NCI-H146 treated with DMSO at 0.1 percent for 48 hours (cell line): Measurements from ENCODE around the gene KRTAP5-6.
"Not testable (repeated sequence)": the region's sequence is repeated elsewhere in the genome, so short reads cannot be mapped to it uniquely, and the experiment has no call there.

Source experiments
- DNase-seq: peaks from one replicate; lab custom pipeline; 2025; ENCODE audit not compliant: unreplicated experiment; lab: John Stamatoyannopoulos, UW

The KRTAP5-6 gene

DNA sequence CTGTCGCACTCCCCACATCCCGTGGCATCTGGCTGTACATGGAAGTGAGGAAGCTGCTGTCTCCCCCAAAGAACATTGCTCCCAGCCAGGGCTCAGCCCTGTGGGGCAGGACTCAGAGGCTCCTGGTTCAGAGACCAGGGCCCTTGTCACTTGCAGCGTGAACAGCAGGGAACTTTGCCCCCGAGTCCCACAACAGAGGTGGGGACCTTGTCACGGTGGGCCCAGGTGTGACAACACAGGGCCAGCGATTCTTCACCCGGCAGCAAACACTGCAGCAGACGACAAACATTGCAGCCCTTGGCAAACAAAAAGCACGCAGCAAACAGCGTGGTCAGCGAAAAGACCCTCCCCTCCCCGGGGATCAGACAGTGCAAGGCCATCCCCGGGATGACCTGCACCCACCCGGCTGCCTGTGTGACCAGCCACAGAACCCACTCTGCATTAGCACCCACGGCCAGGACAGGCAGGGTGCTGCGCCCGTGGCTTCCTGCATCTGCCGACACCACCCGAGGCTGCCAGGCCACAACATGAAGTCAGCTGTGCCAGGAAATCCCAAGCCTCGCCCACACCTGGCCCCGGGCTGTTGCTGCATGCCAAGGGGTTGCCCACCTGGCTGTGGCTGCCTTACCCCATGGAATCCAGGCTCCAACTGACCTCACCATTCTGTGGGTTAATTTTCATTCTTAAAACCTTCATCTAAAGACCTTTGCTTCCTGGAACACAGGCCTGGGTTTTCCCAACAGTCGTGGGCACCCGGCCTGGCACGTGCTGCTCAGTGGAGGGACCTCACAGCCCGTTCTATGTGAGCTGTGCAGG is 35.3 kb upstream of the KRTAP5-6 start:
- not testable (repeated sequence) for DNase-seq

DNA sequence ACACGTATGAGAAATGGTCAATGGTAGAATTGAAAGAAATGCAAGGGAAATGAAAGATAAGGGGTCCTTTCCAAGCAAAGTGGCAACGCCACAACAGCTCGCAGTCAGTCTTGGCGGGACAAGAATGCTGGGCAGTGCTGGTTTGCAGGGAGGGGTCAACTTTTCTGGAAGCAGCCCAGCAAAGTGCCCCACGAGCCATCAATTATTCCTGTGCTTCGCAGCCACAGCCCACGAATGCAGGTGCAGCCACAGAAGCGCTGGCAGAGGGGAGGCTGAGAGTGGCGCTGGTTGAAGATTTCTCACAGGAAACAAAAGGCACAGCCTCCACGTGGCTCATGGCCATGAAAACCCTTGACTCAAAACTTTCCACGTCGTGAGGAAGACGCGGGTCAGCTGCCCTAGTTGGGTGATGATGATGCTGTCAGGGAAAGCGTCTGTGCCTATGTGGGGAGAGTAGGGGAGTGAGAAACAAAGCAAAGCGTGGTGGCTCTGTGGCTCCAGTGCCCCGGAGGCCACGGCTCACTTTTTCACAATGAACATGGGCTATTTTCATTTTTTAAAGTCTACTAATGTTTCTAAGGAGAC is 34.2 kb upstream of the KRTAP5-6 start:
- DNase-seq = not testable (repeated sequence)

DNA sequence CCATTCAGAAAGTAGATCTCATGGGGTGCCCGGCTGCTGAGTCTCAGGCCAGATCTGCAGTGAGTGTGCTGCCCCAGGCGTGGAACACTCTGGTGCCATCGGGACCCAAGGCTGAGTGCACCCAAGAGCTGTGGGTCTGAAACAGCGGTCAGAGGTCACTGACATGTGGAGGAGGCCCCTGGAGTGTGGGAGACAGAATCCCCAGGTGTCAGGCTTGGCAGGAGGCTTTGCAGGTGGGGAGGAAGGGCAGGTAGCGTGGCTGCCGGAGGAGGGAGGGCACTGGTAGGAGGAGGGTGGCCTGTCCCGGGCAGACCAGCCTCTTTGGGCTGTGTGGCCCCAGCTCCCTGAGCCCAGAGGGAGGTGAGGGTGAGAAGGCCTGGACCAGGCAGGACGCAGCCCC is 31.7 kb upstream of the KRTAP5-6 start:
- DNase-seq = no peak

DNA sequence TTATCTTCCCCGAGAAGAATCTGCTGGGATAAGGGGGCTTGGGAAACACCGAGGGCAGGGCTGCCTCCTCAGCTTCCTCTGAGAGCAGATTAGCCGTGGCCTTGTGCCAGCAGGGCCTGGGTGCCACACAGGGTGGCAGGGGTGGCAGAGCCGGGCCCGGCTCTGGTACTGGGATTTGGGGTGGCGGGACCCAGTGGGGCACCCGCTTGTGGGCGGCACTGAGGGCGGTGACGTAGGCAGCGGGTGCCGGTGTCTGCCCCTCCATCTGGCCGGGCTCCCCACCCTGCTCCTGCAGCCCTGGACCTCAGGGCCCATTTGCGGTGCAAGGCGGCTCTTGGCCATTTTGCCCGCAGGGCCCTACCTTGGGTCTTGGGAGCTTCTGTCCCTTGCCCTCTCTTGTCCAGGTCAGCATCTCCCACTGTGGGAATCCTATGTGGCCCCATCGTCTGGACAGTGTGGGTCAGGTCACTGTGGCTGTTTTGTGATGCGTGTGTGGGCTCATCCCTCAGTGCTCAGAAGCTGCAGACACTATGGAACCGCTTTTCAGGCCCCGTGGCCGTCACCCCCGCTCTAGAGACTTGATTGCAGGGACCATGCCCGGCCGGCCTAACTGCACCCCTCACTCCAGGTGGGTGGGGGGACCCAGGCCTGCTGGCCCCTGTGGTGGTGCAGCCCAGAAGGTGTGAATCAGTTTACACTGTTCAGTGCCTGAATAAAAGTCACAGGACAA is 29.7 kb upstream of the KRTAP5-6 start:
- no peak for DNase-seq

DNA sequence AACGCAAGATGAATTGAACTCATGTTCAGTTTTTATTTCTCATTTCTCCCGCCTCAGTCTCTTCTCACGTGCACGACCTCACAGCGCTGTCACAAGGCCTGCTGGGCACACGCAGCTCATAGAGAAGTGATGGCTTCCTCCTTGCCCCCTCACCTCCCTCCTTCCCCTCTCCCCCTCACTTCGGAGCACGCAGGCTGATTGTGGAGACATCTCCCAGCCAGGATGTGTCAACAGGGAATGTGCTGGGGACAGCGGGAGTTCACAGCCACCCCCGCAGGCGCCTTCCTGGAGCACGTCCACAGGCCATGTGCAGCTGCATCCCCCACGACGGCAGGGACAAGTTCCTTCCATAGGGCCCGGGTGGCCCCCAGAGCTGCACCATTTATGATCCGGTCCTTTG is 29.1 kb upstream of the KRTAP5-6 start:
- DNase-seq = no peak

DNA sequence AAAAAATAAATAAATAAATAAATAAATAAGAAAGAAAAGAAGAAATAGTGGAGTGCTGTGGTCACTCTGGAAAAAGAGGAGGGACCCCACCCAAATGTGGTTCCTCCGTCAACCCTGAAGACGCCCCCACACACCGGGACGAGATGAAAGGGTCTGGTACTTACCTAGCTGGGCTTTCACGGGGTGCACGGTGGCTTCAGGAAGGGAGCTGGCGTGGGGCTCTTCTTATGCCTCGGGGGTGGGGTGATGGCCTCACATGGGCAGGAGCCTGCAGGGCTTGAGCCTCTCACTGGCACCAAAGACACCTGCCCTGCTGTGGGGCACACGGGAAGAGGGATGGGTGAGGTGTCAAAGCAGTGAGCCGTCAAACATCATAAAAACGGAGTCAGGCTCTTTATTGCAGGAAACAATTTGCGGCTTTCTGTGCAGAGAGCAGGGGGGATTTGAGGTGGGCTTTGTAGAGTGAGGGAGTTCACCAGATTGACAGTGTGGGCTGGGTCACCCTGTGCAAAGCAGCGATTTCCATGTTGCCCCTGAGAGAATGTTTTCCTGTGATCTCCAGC is 28.0 kb upstream of the KRTAP5-6 start:
- no peak for DNase-seq

DNA sequence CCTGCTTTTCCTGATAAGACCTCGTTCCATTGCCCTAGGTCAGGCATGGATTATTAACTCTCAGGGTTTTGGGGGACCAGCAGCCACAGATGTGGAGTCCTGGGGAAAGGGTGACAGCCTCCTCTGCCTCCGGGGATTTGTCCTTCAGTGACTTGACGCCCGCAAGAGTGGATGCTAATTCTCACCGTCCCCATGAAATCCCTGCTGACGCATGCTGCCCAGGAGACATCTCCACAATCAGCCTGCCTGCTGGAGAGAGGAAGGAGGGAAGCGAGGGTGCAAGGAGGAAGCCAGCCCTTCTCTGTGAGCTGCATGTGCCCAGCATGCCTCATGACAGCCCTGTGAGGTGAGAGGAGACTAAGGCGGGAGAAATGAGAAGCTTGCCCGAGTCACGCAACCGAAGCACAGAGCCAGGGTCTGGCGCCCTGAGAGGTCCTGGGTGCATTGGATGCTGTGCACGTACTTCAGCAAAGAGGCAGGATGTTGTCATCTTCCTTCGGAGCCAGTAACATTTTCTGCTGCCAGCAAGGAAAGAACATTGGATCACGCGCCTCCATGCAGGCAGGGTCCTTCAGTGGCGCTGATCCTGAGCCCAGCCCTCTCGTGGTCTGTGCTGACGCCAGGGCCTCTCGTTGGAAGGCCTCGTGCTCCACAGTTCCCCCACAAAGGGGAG is 27.3 kb upstream of the KRTAP5-6 start:
- no peak for DNase-seq

DNA sequence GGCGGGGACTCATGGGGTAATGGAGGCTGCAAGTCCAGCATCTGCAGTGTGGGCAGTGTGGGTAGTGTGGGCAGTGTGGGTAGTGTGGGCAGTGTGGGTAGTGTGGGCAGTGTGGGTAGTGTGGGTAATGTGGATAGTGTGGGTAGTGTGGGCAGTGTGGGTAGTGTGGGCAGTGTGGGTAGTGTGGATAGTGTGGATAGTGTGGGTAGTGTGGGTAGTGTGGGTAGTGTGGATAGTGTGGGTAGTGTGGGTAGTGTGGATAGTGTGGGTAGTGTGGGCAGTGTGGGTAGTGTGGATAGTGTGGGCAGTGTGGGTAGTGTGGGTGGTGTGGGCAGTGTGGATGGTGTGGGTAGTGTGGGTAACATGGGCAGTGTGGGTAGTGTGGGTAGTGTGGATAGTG is 26.5 kb upstream of the KRTAP5-6 start:
- not testable (repeated sequence) for DNase-seq

DNA sequence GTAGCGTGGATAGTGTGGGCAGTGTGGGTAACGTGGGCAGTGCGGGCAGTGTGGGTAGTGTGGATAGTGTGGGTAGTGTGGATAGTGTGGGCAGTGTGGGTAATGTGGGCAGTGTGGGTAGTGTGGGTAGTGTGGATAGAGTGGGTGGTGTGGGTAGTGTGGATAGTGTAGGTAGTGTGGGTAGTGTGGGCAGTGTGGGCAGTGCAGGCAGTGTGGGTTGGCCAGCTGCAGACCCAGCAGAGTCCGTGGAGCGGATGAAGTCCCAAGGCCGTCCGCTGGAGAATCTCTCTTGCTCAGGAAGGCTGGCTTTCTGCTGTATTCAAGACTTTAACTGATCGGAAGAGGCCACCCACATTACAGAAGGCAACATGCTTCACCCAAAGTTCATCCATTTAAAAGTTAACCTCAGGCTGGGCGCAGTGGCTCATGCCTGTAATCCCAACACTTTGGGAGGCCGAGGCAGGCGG is 26.1 kb upstream of the KRTAP5-6 start:
- no peak for DNase-seq

DNA sequence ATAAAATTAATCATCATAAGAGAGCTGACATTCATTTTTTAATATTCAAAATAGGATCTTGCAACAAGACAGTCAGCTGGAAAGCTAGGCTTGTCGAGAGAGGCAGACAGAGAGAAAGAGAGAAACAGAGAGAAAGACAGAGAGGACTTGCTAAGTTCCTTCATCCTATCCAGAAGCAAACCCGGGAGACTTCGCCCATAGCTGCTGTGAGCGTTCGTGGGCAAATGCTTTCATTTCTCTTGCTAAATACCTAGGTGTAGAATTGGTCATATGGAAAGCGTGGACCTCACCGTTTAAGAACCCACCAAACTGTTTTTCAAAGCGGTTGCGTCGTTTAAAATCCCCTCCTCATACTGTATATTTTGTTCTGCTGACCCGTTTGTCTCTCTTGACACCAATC is 25.3 kb upstream of the KRTAP5-6 start:
- DNase-seq = no peak

DNA sequence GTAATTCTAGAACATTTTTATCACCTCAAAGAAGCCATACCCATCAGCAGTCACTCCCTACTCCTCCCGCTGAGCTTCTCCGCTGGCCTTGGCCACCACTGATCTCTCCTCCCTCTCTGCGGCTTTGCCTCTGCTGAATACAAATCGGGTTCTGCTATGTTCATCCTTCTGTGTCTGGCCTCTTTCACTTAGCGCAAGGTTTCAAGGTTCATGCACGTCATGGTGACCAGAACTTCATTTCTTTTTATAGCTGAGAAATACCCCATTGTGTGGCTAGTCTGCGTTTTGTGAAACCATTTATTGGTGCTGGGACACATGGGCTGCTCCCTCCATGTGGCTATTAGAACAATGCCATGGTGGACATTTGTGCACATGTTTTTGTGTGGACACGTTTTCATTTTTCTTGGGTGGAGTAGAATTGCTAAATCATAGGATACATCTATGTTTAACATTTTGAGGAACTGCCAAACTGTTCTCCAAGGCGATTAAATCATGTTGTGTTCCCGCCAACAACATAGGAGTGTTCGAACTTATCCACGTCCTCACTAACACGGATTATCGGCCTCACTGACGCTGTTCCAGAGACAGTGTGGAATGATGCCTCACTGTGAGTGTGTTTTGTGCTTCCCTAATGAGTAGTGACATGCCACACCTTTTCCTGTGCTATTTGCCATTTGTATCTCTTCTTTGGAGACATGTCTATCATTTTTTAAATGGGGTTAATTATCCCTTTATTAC is 24.2 kb upstream of the KRTAP5-6 start:
- DNase-seq = no peak

DNA sequence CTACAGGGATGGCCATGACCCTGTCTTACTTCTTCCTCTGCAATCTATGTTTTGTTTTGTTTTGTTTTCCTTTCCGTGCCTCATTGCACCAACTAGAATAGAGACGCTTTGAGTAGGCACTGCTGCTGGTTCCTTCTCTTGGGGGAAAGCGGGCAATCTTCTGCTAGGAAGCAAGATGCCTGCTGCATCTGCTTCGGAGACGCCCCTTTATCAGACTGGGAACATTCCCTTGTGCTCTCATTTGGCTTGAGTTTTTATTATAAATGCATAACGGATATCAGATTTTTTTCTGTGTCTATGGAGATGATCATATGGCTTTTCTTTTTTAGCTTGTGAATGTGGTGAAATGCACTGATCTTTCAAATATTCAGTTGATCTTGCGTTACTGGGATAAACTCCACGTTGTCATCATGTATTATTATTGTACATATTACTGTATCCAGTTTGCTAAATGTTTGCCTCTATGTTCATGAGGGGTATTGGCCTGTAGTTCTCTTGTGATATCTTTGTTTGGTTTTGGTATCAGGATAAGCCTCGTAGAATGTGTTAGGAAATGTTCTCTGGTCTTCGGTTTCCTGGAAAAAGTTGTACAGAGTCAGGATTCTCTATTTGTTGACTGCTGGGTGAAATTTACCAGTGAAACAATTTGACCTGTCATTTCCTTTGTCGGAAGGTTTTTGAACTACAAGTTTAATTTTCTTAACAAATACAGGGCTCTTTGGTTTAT is 23.4 kb upstream of the KRTAP5-6 start:
- DNase-seq = no peak

DNA sequence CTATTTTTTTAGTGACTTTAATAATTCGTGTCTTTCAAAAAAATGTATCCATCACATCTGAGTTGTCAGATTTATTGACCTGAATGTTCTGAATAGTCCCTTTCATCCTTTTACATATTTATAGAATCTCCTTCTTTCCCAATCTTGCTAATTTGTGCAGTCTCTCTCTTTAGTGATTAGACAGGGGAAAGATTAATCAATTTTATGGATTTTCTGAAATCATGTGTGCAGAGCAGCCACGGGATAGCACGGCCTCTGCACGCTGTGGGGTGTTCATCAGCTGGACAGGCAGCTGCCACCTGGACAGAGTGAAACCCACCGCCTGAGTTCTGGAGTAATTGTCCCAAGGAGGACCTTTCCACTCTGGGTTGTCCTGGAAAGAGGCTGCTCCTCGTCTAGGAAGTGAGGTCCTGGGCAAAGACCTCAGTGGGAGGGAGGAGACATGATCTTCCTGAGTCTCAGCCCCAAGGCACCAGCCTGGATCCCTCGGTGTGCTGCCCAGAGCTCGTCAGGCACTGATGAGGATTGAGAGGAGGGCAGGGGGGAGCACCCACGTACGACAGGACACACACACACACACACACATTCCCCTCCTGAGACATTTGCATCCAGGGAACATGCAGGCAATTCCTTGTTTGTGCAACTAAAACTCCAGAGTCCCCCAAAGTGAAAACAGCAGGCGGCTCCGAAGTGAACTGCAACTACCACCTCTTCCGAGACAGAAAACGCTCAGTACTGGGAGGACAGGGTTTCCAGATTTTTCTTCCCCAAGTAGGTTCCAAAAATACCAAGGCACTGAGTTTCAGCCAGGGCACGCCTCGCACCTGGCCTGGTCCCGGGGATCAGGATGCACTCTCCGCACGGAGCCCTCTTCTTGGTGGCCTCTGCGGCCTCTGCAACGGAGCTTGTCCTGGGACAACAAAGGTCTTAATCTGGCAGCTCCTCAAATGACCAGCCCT is 22.5 kb upstream of the KRTAP5-6 start:
- DNase-seq = no peak

DNA sequence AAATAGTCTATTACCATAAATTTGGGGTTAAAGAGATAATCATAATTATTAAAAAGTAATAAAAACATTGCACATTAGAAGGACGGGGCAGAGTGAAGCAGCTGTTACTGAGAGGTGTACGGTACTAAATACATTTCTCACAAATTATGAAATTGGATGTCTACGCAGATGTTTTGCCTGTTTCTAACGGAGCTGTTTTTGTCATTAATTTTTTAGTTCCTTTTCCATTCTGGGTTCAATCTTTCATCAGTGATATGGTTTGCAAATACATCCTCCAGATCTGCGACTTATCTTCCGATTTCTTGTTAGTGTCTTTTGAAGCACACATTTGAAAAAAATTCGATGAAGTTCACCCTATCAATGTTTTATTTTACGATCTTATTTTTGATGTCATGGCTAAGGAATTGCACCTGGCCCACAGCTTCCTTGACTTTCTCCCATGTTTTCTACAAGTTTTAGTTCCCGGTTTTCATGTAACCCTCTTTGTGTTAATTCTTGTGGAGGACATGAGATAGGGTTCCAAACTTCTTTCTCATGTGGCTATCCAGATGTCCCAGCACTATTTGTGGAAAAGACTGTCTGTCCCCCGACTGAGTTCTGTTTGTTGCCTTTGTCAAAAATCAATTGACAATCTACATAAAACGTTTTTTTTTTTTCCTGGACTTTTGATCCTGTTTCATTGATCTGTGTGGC is 21.3 kb upstream of the KRTAP5-6 start:
- DNase-seq = no peak

DNA sequence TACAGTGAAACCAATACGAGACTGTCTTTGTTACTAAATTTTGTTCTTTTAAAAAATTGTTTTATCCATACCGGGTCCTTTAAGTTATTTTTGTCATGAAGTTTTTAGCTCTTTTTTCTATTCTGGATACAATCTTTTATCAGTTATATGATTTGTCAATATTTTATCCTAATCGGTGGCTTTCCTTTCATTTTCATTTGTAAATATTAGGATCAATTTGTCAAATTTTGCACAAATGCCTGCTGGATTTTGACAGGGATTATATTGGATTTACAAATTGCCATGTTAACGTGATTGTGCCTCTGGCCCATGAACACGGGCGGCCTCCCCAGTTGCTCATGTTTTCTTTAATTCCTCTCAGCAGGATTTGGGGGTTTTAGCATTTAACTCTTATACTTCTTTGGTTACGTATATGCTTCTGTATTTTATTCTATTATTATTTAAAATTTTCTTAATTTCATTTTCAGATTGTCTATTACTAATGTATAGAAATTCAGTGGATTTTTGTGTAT is 20.7 kb upstream of the KRTAP5-6 start:
- no peak for DNase-seq

DNA sequence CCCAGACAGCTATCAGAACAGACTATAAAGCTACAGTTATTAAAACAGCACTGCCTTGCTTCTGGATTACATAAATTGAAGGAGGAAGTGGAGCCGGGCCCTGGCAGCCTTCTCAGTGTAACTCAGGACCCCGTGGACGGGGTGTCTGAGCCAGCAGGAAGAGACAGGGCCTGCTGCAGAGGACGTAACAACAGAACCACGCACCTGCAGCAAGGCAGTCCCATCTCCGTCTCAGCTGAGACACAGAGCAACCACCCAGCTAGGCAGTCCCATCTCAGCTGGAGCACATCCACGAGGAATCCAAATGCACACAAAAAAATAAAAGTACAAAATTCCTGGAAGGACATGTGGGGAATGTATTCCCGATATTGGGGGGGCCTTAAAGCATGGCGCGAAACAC is 17.1 kb upstream of the KRTAP5-6 start:
- DNase-seq = no peak

DNA sequence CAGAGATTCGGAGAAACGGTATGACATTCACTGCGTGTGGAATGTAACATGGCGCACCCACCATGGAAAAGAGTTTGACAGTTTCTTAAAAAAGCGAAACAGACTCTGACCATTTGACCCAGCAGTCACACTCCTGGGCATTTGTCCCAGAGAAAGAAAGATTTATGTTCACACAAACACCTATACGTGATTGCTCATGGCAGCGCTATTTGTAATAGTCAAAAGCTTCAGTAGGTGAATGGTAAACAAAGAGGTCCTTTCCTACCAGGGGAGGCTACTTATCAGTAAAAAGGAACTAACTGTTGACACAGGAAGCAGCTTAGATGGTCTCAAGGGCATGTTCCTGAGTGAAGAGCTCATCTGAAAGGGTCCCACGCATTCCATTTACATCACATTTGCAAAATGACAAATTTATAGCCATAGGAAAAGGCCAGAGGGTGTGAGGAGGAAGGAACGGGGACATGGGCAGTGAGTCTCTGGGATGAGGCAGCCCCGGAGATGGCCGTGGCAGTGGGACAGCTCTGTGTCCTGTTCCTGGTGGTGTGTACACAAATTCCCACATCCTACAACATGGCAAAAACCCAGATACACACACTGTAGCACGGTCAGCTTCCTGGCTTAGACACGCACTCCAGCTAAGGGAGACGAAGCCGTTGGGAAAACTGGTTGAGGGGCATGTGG is 14.6 kb upstream of the KRTAP5-6 start:
- DNase-seq = no peak
